SK-N-SH (cell line): Measurements from ENCODE around the gene MRPL17. TPM values are rescaled to one million over a fixed set of nuclear protein-coding genes. Genes with fewer than 3 reads are reported as not detected.

Source experiments
- CTCF ChIA-PET: fragments of 300-600, 350-600 bp; formaldehyde crosslinking; extraction: SDS; loops from one replicate; lab custom pipeline; 2021; lab: Yijun Ruan, JAX
- POLR2A ChIA-PET: fragments of 350-600 bp; sonication (Branson Sonifier 250); formaldehyde crosslinking; extraction: SDS; loops from one replicate; lab custom pipeline; 2020; ENCODE audit warnings: antibody characterized with exemption, inconsistent platforms; lab: Yijun Ruan, JAX
- DNase-seq: peaks from one replicate; pipeline ENCODE4 v3.0.0; 2012
- H2AFZ ChIP-seq: fragments of 200-600 bp; sonication (generic); 2 replicates; pipeline ENCODE4 v1.8.1; 2016; ENCODE audit warnings: antibody characterized with exemption, mild to moderate bottlenecking, low read depth
- H3F3A ChIP-seq: fragments of 200-600 bp; sonication (generic); replicated peaks from 2 replicates; pipeline ENCODE3; 2016; ENCODE audit warnings: antibody characterized with exemption, mild to moderate bottlenecking; ENCODE audit not compliant: insufficient read depth
- H3K27ac ChIP-seq, 2 experiments: fragments of 200-500 bp in 1 of 2; fragments of 200-600 bp in 1 of 2; sonication (Bioruptor generic) in 1 of 2; sonication (generic), shearing (Covaris generic) in 1 of 2; 2 replicates each; pipeline versions ENCODE4 v1.5.1 to v1.6.1; 2014 to 2016; ENCODE audit warnings: low read depth in 2 of 2, inconsistent platforms in 1 of 2, low read length in 1 of 2, mild to moderate bottlenecking in 1 of 2, mixed read lengths in 1 of 2
- H3K27me3 ChIP-seq: fragments of 200-600 bp; sonication (generic), shearing (Covaris generic); 2 replicates; pipeline ENCODE4 v1.6.1; 2016; ENCODE audit warnings: mixed run types; ENCODE audit not compliant: insufficient read depth
- H3K36me3 ChIP-seq, 2 experiments: fragments of 200-500 bp in 1 of 2; fragments of 200-600 bp in 1 of 2; sonication (Bioruptor generic) in 1 of 2; sonication (generic) in 1 of 2; replicated peaks in 1 of 2; 2 replicates each; pipeline versions ENCODE3 to v1.5.1; 2014 to 2016; ENCODE audit warnings: low read length in 1 of 2, mild to moderate bottlenecking in 1 of 2; ENCODE audit not compliant: insufficient read depth in 2 of 2, control insufficient read depth in 1 of 2
- H3K4me1 ChIP-seq, 2 experiments: fragments of 200-500 bp in 1 of 2; fragments of 200-600 bp in 1 of 2; sonication (Bioruptor generic) in 1 of 2; sonication (generic), shearing (Covaris generic) in 1 of 2; 2 replicates each; pipeline versions ENCODE4 v1.5.1 to v1.6.1; 2014 to 2016; ENCODE audit warnings: low read depth in 1 of 2, low read length in 1 of 2, mixed run types in 1 of 2; ENCODE audit not compliant: insufficient read depth in 2 of 2, control insufficient read depth in 1 of 2
- H3K4me2 ChIP-seq: fragments of 200-600 bp; sonication (generic), shearing (Covaris generic); 2 replicates; pipeline ENCODE4 v1.6.1; 2017; ENCODE audit warnings: mixed run types
- H3K4me3 ChIP-seq, 2 experiments: fragments of 200-500 bp in 1 of 2; fragments of 200-600 bp in 1 of 2; sonication (Bioruptor generic) in 1 of 2; sonication (generic), shearing (Covaris generic) in 1 of 2; 2 replicates each; pipeline versions ENCODE4 v1.5.1 to v1.8.1; 2014 to 2016; ENCODE audit warnings: low read depth in 2 of 2, inconsistent platforms in 1 of 2, low read length in 1 of 2, mild to moderate bottlenecking in 1 of 2, mixed read lengths in 1 of 2, moderate library complexity in 1 of 2
- H3K79me2 ChIP-seq: fragments of 200-600 bp; sonication (generic); 2 replicates; pipeline ENCODE4 v1.8.1; 2017; ENCODE audit warnings: mild to moderate bottlenecking; ENCODE audit not compliant: insufficient read depth
- H3K9ac ChIP-seq: fragments of 200-600 bp; sonication (generic); 2 replicates; pipeline ENCODE4 v1.6.1; 2017; ENCODE audit warnings: mixed run types
- H3K9me2 ChIP-seq: fragments of 200-600 bp; sonication (generic); 2 replicates; pipeline ENCODE4 v1.6.1; 2017; ENCODE audit warnings: mixed run types
- H3K9me3 ChIP-seq: fragments of 200-600 bp; sonication (generic); 2 replicates; pipeline ENCODE4 v1.6.1; 2017; ENCODE audit warnings: mixed run types, mild to moderate bottlenecking, moderate library complexity
- H4K20me1 ChIP-seq: fragments of 200-600 bp; sonication (generic); 2 replicates; pipeline ENCODE4 v1.6.1; 2017; ENCODE audit warnings: mild to moderate bottlenecking, mixed run types; ENCODE audit not compliant: insufficient read depth
- CTCF ChIP-seq: fragments of 200-600 bp; sonication (generic); IDR thresholded peaks from 2 replicates; pipeline ENCODE4 v1.6.1; 2017; ENCODE audit warnings: antibody characterized with exemption, mild to moderate bottlenecking, moderate library complexity
- EZH2phosphoT487 ChIP-seq: fragments of 200-600 bp; sonication (generic); IDR thresholded peaks from 2 replicates; pipeline ENCODE4 v1.6.1; 2017; ENCODE audit warnings: low read depth, mixed run types, mild to moderate bottlenecking, antibody characterized with exemption, moderate library complexity, borderline replicate concordance
- FOXJ3 ChIP-seq: sonication (generic); formaldehyde crosslinking; IDR thresholded peaks from 2 replicates; pipeline ENCODE4 v1.5.1; 2020; ENCODE audit warnings: mild to moderate bottlenecking, missing genetic modification reagents
- GATA2 ChIP-seq: sonication (generic); formaldehyde crosslinking; IDR thresholded peaks from 2 replicates; pipeline ENCODE4 v1.5.0; 2020; ENCODE audit warnings: mild to moderate bottlenecking, missing genetic modification reagents
- MAX ChIP-seq: IDR thresholded peaks from 2 replicates; pipeline ENCODE4 v1.4.0; 2012; ENCODE audit warnings: low read depth
- RCOR1 ChIP-seq: fragments of 150-350 bp; IDR thresholded peaks from 2 replicates; pipeline ENCODE4 v1.6.1; 2017; ENCODE audit warnings: antibody characterized with exemption, low read length
- RFX5 ChIP-seq: IDR thresholded peaks from 2 replicates; pipeline ENCODE4 v1.6.1; 2012; ENCODE audit warnings: mild to moderate bottlenecking, improper control_type of control experiment, low read length
- RXRA ChIP-seq: IDR thresholded peaks from 2 replicates; pipeline ENCODE4 v1.4.0; 2012; ENCODE audit warnings: low read depth, mild to moderate bottlenecking, borderline replicate concordance
- SIN3A ChIP-seq: IDR thresholded peaks from 2 replicates; pipeline ENCODE4 v1.6.1; 2012; ENCODE audit warnings: low read depth, mild to moderate bottlenecking, low read length, moderate library complexity, borderline replicate concordance
- TAF1 ChIP-seq: IDR thresholded peaks from 2 replicates; pipeline ENCODE4 v1.6.1; 2012; ENCODE audit warnings: low read depth, mild to moderate bottlenecking, low read length, moderate library complexity, borderline replicate concordance
- WGBS: methylation state at CpG from one replicate; pipeline ENCODE4 v1.1.6; 2017; ENCODE audit warnings: low lambda C conversion rate; 5-methylcytosine and 5-hydroxymethylcytosine counted together
- polyA plus RNA-seq, 3 experiments: library from polyadenylated mRNA; depleted of rRNA; stranded (reverse); fragments of >200 nt; gene quantifications; 2 replicates each; pipeline ENCODE4 v1.2.3, GENCODE V29; 2012

The MRPL17 gene
- polyA plus RNA-seq, 1 of the 3 experiments (the other 2 are of a cell fraction) = 88.6 TPM

- TF ChIP-seq MAX (no peak), TAF1 (no peak), EZH2phosphoT487 (no peak)
These were observed 35.3 kb downstream of the MRPL17 start (continued) for GRCh38 chr11:6647836-6648235.

- ChIA-PET CTCF (interaction anchor here (0.7 to 3.6 kb wide), 9 partner anchors 9 to 269 kb away, joined by 3 to 13 read pairs (median 6); partner anchors contain the start of genes DCHS1, MRPL17 and TAF10), POLR2A (interaction anchor here (0.6 to 2.8 kb wide), 9 partner anchors 9 to 228 kb away, joined by 3 to 29 read pairs (median 6); partner anchors contain the start of genes APBB1, DCHS1, MRPL17 and TAF10)
- H3K4me2 ChIP-seq = peak overlapping the region; percentile 52; the same call in 1 of the 2 replicates
- no peaks in the 10 kb centered on the region for H4K20me1 ChIP-seq
- H3K27me3 ChIP-seq = no peaks in the 10 kb centered on the region
- no peak overlapping the region for H3K9ac ChIP-seq
- no peaks in the 10 kb centered on the region for H3K36me3 ChIP-seq
- peak overlapping the region; percentile 13 to 98; a peak in 3 of 4 replicates for H3K27ac ChIP-seq
- H3K79me2 ChIP-seq = no peaks in the 10 kb centered on the region
- H3K9me2 ChIP-seq = no peaks in the 10 kb centered on the region
- peak overlapping the region; percentile 78; the same call in 1 of the 2 replicates for H2AFZ ChIP-seq
- H3K9me3 ChIP-seq = no peaks in the 10 kb centered on the region
- peak overlapping the region in 1 of 2 experiments; percentile 26; a peak in 1 of 4 replicates for H3K4me3 ChIP-seq
- peaks cover 6 to 40% of the 10 kb centered on the region in 2 experiments; a peak in 2 of 4 replicates for H3K4me1 ChIP-seq
- 0 out of 2 replicates have a peak, but pooled peaks have one; percentile 13 for TF ChIP-seq RCOR1
- no peak for TF ChIP-seq RXRA
- no peak for TF ChIP-seq CTCF
- peak; percentile 5; the same call in 1 of the 2 replicates for TF ChIP-seq GATA2 (CRISPR knock-in tag)
- TF ChIP-seq RFX5 = 0 out of 2 replicates have a peak, but pooled peaks have one; percentile 33
- TF ChIP-seq SIN3A = no peak
- 0 out of 2 replicates have a peak, but pooled peaks have one; percentile 27 for TF ChIP-seq FOXJ3 (CRISPR knock-in tag)
- no peak for TF ChIP-seq MAX
- DNase-seq = peak; percentile 73
- H3F3A ChIP-seq = no peaks in the 10 kb centered on the region
- WGBS = 42% methylated on average over 9 of the region's 9 CpGs
These were observed 36.0 kb downstream of the MRPL17 start for GRCh38 chr11:6646918-6647679.
